Osteoblast (primary cell): ENCODE data around the gene TAOK2. TPM values are rescaled to one million over a fixed set of nuclear protein-coding genes. Genes with fewer than 3 reads are reported as not detected.

Experiments used
- DNase-seq: peaks from one replicate; pipeline ENCODE4 v3.0.0; 2011; ENCODE audit warnings: low spot score, mixed read lengths; ENCODE audit not compliant: insufficient read length; ENCODE audit errors: missing footprints
- H2AFZ ChIP-seq: 2 replicates; pipeline ENCODE4 v1.6.0; 2011; ENCODE audit warnings: mild to moderate bottlenecking, low read length
- H3K27ac ChIP-seq: 2 replicates; pipeline ENCODE4 v1.5.1; 2011; ENCODE audit warnings: mild to moderate bottlenecking, low read depth, low read length, moderate library complexity
- H3K27me3 ChIP-seq: 2 replicates; pipeline ENCODE4 v1.6.0; 2012; ENCODE audit warnings: mild to moderate bottlenecking, control low read depth, inconsistent platforms, low read length, moderate library complexity; ENCODE audit not compliant: insufficient read depth
- H3K36me3 ChIP-seq: 2 replicates; pipeline ENCODE4 v1.5.1; 2011; ENCODE audit warnings: mild to moderate bottlenecking, low read length, control low read depth, moderate library complexity; ENCODE audit not compliant: insufficient read depth
- H3K4me1 ChIP-seq: 2 replicates; pipeline ENCODE4 v1.5.1; 2011; ENCODE audit warnings: mild to moderate bottlenecking, low read length, control low read depth, moderate library complexity; ENCODE audit not compliant: insufficient read depth
- H3K4me2 ChIP-seq: 2 replicates; pipeline ENCODE4 v1.6.0; 2011; ENCODE audit warnings: mild to moderate bottlenecking, low read length; ENCODE audit not compliant: insufficient read depth
- H3K4me3 ChIP-seq: fragments of 200-600 bp; sonication (generic); 3 replicates; pipeline ENCODE4 v1.5.1; 2012; ENCODE audit warnings: mild to moderate bottlenecking, low read length, inconsistent platforms; ENCODE audit not compliant: insufficient read depth
- H3K79me2 ChIP-seq: 2 replicates; pipeline ENCODE4 v1.6.0; 2012; ENCODE audit warnings: mild to moderate bottlenecking, low read length, control low read depth, inconsistent platforms; ENCODE audit not compliant: insufficient read depth
- H3K9me3 ChIP-seq: 2 replicates; pipeline ENCODE4 v1.5.1; 2011; ENCODE audit warnings: low read depth, low read length, control low read depth
- H4K20me1 ChIP-seq: 2 replicates; pipeline ENCODE4 v1.6.0; 2012; ENCODE audit warnings: mild to moderate bottlenecking, low read length, control low read depth; ENCODE audit not compliant: insufficient read depth
- CTCF ChIP-seq: IDR thresholded peaks from 2 replicates; pipeline ENCODE4 v1.5.1; 2011; ENCODE audit warnings: mild to moderate bottlenecking, low read depth, low read length, moderate library complexity; ENCODE audit errors: extremely low read depth
- total RNA-seq: library from RNA; depleted of rRNA; stranded (reverse); fragments of >200 nt; gene quantifications from 2 replicates; pipeline ENCODE4 v1.2.3, GENCODE V29; 2012

Gene TAOK2
- total RNA-seq, 1 donor = 39.1 TPM

- Histone ChIP-seq H3K36me3 (no peaks in the 10 kb centered on the region), H3K79me2 (no peaks in the 10 kb centered on the region), H3K27ac (no peak overlapping the region), H3K9me3 (no peaks in the 10 kb centered on the region), H3K4me3 (no peak overlapping the region), H3K4me2 (no peak overlapping the region), H3K27me3 (peaks cover 31% of the 10 kb centered on the region), H2AFZ (no peak overlapping the region), H3K4me1 (no peaks in the 10 kb centered on the region), H4K20me1 (no peaks in the 10 kb centered on the region)
- TF ChIP-seq CTCF = no peak
- DNase-seq = peak; percentile 41
These were observed 51.9 kb downstream of the TAOK2 start for GRCh38 chr16:30025574-30025973.

- H3K27me3 ChIP-seq = peaks cover 37% of the 10 kb centered on the region
These were observed 52.8 kb downstream of the TAOK2 start for GRCh38 chr16:30026449-30026848.

GRCh38 chr16:30027588-30028437, 54.1 kb downstream of the TAOK2 start:
- no peaks in the 10 kb centered on the region for H3K9me3 ChIP-seq
- no peak for TF ChIP-seq CTCF
- H3K27ac ChIP-seq = no peak overlapping the region
- H3K4me1 ChIP-seq = no peaks in the 10 kb centered on the region
- H3K4me2 ChIP-seq = no peak overlapping the region
- H3K36me3 ChIP-seq = no peaks in the 10 kb centered on the region
- no peak for DNase-seq
- peaks cover 6% of the 10 kb centered on the region for H4K20me1 ChIP-seq
- H3K27me3 ChIP-seq = peaks cover 44% of the 10 kb centered on the region
- no peak overlapping the region for H3K4me3 ChIP-seq
- H2AFZ ChIP-seq = no peak overlapping the region
- no peaks in the 10 kb centered on the region for H3K79me2 ChIP-seq

More at GRCh38 chr16:30026449-30026848, 52.8 kb downstream of the TAOK2 start:
- Histone ChIP-seq H3K4me3 (no peak overlapping the region), H4K20me1 (peaks cover under 1% of the 10 kb centered on the region), H2AFZ (no peak overlapping the region), H3K36me3 (no peaks in the 10 kb centered on the region), H3K4me1 (no peaks in the 10 kb centered on the region), H3K27ac (no peak overlapping the region), H3K79me2 (no peaks in the 10 kb centered on the region), H3K9me3 (no peaks in the 10 kb centered on the region), H3K4me2 (no peak overlapping the region)
- no peak for DNase-seq
- no peak for TF ChIP-seq CTCF

GRCh38 chr16:30028438-30029076, 54.9 kb downstream of the TAOK2 start:
- Histone ChIP-seq H3K36me3 (no peaks in the 10 kb centered on the region), H2AFZ (no peak overlapping the region), H3K27me3 (peaks cover 44% of the 10 kb centered on the region), H4K20me1 (peaks cover 6% of the 10 kb centered on the region), H3K79me2 (no peaks in the 10 kb centered on the region), H3K4me3 (no peak overlapping the region), H3K4me2 (no peak overlapping the region), H3K27ac (no peak overlapping the region), H3K9me3 (no peaks in the 10 kb centered on the region), H3K4me1 (peaks cover 4% of the 10 kb centered on the region)
- no peak for DNase-seq
- no peak for TF ChIP-seq CTCF
